Aorta (tissue), 5 donors: ENCODE measurements around the gene TMEM63A. TPM values are rescaled to one million over a fixed set of nuclear protein-coding genes. Genes with fewer than 3 reads are reported as not detected.

Source experiments
- ATAC-seq: fragments of 200-7000 bp; cut with Tn5 transposase; one replicate; pipeline ENCODE4 v1.9.1; 2022; ENCODE audit warnings: moderate library complexity; ENCODE audit not compliant: low FRiP score
- DNase-seq, 2 donors: peaks; one replicate each; pipeline ENCODE4 v3.0.0-alpha.2; 2020
- H3K27ac ChIP-seq, 2 donors: one replicate each; pipeline ENCODE4 v1.5.1; 2013; ENCODE audit warnings: low read length in 2 of 2, mild to moderate bottlenecking in 2 of 2, moderate library complexity in 2 of 2, control low read depth in 1 of 2, inconsistent platforms in 1 of 2, low read depth in 1 of 2
- H3K27me3 ChIP-seq, 2 donors: one replicate each; pipeline ENCODE4 v1.6.1; 2013; ENCODE audit warnings: control low read depth in 1 of 2, low read length in 1 of 2, mild to moderate bottlenecking in 1 of 2, moderate library complexity in 1 of 2; ENCODE audit not compliant: insufficient read depth in 2 of 2, control insufficient read depth in 1 of 2
- H3K36me3 ChIP-seq, 2 donors: one replicate each; pipeline ENCODE4 v1.6.1; 2013; ENCODE audit warnings: control low read depth in 1 of 2, low read length in 1 of 2, mild to moderate bottlenecking in 1 of 2; ENCODE audit not compliant: insufficient read depth in 2 of 2, control insufficient read depth in 1 of 2
- H3K4me1 ChIP-seq, 2 donors: one replicate each; pipeline ENCODE4 v1.6.1; 2013; ENCODE audit warnings: low read length in 2 of 2, control low read depth in 1 of 2, mild to moderate bottlenecking in 1 of 2, moderate library complexity in 1 of 2; ENCODE audit not compliant: insufficient read depth in 2 of 2, control insufficient read depth in 1 of 2
- H3K4me3 ChIP-seq, 2 donors: one replicate each; pipeline ENCODE4 v1.5.1; 2013; ENCODE audit warnings: low read length in 2 of 2, control low read depth in 1 of 2, mild to moderate bottlenecking in 1 of 2
- H3K9me3 ChIP-seq: one replicate; pipeline ENCODE4 v1.6.1; 2013; ENCODE audit warnings: mild to moderate bottlenecking, low read length; ENCODE audit not compliant: control insufficient read depth
- WGBS, 2 donors: extraction: QIAGEN DNeasy Blood & Tissue Kit; methylation state at CpG; one replicate each; pipeline ENCODE4 v1.1.7; 2013; 5-methylcytosine and 5-hydroxymethylcytosine counted together
- intact Hi-C, 2 donors: fragments of 100-400 bp; cut with DNase I; formaldehyde crosslinking; loops; one replicate each; pipeline versions ENCODE4 v1.14.2 to v1.15.0; 2022
- polyA plus RNA-seq, 2 donors: library from polyadenylated mRNA; stranded (reverse); fragments of 200-250 nt; gene quantifications; one replicate each; pipeline ENCODE4 v1.2.3, GENCODE V29; 2013
- total RNA-seq, 2 donors: library from RNA; stranded (reverse); fragmentation: NEBNext Ultra II Directional; extraction: Animal tissue kit (Norgen Biotek cat#: 25700); gene quantifications; one replicate each; pipeline ENCODE4 v1.2.1, GENCODE V29; 2021
- donor health status: healthy with polysubstance abuse.
- donor health status: Bipolar disorder and iron deficiency.
- donor health status: DM: no; HTN: no; CAD: no.
- donor health status: DM: no; HTN: no; CAD: no.
- donor health status: DM: yes; HTN: yes; CAD: no.

TMEM63A gene
- total and polyA plus RNA-seq, 4 donors: 7.6 to 118 (median 81.4) TPM

DNA sequence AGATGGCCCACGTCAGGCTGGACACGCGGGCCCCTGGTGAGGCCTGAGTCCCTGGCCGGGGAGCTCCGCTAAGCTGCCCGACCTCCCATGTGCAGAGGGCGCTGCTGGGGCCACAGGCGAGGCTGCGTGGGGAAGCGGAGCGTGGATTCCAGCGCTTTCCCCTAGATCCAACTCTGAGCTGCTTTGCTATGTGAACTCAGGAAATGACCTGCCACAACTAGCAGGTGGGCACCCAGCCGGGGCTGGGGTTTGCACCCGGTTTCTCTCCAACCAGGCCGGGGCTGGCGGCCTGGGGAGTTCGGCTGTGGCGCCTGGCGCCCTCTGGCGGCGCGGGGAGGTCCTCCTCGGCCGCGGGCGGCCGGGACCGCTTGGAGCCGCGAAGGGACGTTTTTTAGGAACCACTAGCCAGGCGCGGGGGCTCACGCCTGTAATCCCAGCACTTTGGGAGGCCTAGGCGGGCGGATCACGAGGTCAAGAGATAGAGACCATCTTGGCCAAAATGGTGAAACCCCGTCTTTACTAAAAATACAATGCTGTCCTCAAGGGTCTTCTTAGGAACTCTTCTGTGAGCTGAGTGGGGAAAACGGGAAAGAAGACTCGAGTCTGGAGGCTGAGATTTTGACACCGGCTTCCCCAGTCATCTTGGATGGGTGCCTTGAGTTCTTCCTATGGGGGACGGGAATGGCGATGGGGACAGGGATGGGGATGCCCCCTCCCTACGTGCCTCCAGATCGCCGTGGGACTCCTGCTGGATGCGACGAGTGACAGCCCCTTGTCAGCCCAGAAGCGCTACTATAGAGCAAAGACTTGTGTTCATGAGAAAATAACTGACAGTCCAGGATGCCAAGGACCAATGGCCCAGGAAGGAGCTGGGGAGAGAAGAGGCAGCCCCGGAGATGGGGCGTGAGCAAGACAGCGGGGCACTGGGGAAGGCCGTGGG is 29.3 kb upstream of the TMEM63A start:
- H3K4me3 ChIP-seq: no peak overlapping the region
- 33 to 34% methylated on average over 53 of the region's 53 CpGs for WGBS, 2 donors

DNA sequence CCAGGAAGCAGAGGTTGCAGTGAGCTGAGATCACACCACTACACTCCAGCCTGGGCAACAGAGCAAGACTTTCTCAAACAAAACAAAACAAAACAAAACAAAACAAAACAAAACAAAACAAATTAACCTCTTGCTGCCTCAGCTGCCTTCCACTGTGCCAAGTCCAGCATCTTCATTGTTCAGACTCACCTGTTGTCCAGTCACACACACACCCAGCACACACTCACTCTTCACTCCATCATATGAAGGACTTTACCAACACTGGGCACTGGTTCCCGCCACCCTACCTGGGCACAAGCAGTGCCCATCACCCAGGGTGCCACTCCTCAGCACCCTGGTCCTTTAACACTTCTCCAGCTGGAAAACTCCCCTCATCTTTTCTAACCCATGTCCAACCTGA is 27.3 kb upstream of the TMEM63A start:
- no peaks in the 10 kb centered on the region for H3K27me3 ChIP-seq
- 92 to 99% methylated on average over 1 of the region's 1 CpG for WGBS, 2 donors
- H3K9me3 ChIP-seq: no peaks in the 10 kb centered on the region
- intact Hi-C loops: no loop called here
- no peaks in the 10 kb centered on the region for H3K36me3 ChIP-seq
- H3K4me1 ChIP-seq: no peaks in the 10 kb centered on the region
- no peak overlapping the region for H3K4me3 ChIP-seq
- ATAC-seq (no peak), DNase-seq (peak; percentile 2 to 12)
- no peak overlapping the region for H3K27ac ChIP-seq

More for the DNA sequence above, 29.3 kb upstream of the TMEM63A start:
- Histone ChIP-seq H3K4me1 (no peaks in the 10 kb centered on the region), H3K9me3 (no peaks in the 10 kb centered on the region), H3K27me3 (no peaks in the 10 kb centered on the region), H3K27ac (no peak overlapping the region), H3K36me3 (no peaks in the 10 kb centered on the region)
- intact Hi-C loops: loop anchor here (2.0 to 5.0 kb wide), 4 partner anchors 66 to 437 kb away; partner anchors contain the start of gene SRP9 (in 1 of the 2)
- peak; percentile 90 for ATAC-seq
- DNase-seq: peak; percentile 72 to 92

DNA sequence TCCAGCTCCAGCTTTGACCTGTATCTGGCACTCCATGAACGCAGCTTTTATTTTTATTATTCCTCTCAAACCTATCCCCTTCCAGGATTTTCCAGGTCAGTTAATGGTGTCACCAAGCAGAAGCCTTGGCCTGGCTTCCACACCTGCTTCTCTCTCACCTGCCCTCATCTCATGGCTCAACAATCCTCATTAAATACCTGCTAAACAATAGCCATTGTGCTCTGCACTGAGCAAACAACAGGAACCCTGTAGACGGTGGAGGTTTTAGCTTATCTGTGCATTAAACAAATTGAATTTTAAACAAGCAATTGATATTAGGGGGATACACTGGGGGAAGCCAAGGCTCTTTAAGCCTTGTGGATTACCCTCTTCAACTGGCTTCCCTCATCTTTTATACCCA is 26.6 kb upstream of the TMEM63A start:
- Histone ChIP-seq H3K4me3 (no peak overlapping the region), H3K9me3 (no peaks in the 10 kb centered on the region), H3K27ac (no peak overlapping the region), H3K27me3 (no peaks in the 10 kb centered on the region), H3K36me3 (no peaks in the 10 kb centered on the region), H3K4me1 (no peaks in the 10 kb centered on the region)
- ATAC-seq (no peak), DNase-seq (no peak)
- intact Hi-C loops: no loop called here
- 81 to 86% methylated on average over 2 of the region's 2 CpGs for WGBS, 2 donors

DNA sequence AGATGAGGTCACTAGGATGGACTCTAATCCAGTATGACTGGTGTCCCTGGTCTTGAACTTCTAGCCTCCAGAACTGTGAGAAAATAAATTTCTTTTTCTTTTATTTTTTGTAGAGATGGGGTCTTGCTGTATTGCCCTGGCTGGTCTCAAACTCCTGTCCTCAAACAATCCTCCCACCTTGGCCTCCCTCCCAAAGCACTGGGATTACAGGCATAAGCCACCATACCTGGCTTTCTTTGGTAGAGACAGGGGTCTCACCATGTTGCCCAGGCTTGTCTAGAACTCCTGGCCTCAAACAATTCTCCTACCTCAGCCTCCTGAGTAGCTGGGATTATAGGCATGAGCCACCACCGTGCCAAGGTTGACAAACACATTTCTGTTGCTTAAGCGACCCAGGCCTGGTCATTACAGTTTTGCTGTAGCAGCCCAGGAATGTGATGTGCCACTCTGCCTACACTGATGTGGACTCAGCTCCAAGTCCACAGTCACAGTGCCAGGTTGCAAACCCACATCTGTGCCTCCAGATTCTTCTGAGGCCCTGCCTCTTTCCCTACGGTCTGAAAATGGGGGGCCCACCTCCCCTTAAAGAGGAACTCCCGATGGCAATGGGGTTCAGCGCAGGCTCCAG is 25.9 kb upstream of the TMEM63A start:
- H3K4me1 ChIP-seq: no peaks in the 10 kb centered on the region
- ATAC-seq (no peak), DNase-seq (peak in 1 of 2 donors; percentile 21)
- H3K9me3 ChIP-seq: no peaks in the 10 kb centered on the region
- no peak overlapping the region for H3K4me3 ChIP-seq
- 43 to 56% methylated on average over 5 of the region's 5 CpGs for WGBS, 2 donors
- H3K27ac ChIP-seq: no peak overlapping the region
- intact Hi-C loops: no loop called here
- H3K36me3 ChIP-seq: no peaks in the 10 kb centered on the region
- H3K27me3 ChIP-seq: no peaks in the 10 kb centered on the region

DNA sequence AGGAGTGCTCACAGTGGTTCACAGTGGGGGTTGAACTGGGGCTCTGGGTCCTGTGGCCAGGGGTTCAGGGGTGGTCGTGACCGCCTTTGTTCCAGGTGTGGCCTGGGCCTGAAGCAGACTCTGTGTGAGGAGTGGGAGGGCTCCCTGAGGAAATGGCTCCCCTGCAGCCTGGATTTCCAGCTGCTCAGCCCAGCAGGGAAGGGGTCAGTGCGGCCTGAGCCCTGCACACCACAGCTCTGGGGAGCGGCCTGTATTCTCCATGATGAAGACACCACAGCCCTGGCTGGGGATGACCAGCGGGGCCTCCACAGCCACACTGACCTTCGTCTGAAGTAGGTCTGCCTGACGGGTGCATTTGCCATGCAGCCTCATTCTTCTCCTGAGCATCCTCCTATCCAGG is 25.2 kb upstream of the TMEM63A start:
- ATAC-seq: no peak
- Histone ChIP-seq H3K27me3 (no peaks in the 10 kb centered on the region), H3K4me3 (no peak overlapping the region), H3K27ac (no peak overlapping the region), H3K4me1 (no peaks in the 10 kb centered on the region), H3K9me3 (no peaks in the 10 kb centered on the region), H3K36me3 (no peaks in the 10 kb centered on the region)
- intact Hi-C loops: no loop called here
- DNase-seq: peak in 1 of 2 donors; percentile 30
- WGBS, 2 donors: 95 to 99% methylated on average over 7 of the region's 7 CpGs

DNA sequence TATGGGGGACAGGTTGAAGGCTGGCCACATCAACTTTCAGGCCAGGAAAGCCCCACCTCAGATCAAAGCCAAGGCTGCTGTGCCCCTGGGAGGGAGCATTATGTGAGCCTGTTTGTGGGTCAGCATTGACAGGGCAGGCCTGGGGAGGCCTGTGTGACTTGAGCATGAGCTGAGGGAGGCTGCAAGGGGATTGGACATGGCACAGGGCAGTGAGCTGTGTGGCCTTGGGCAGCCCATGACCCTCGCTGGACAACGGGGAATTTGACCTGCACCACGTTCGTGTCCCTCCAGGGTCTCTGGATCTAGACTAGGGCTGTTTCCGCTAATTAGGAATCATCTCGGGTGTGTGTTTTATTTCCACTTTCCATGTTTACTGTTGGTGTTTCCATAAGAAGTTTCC is 24.3 kb upstream of the TMEM63A start:
- DNase-seq (peak in 1 of 2 donors; percentile 26), ATAC-seq (no peak)
- Histone ChIP-seq H3K4me1 (no peaks in the 10 kb centered on the region), H3K27ac (no peak overlapping the region), H3K9me3 (no peaks in the 10 kb centered on the region), H3K27me3 (no peaks in the 10 kb centered on the region), H3K4me3 (no peak overlapping the region), H3K36me3 (no peaks in the 10 kb centered on the region)
- intact Hi-C loops: no loop called here
- WGBS, 2 donors: 93% methylated on average over 6 of the region's 6 CpGs

DNA sequence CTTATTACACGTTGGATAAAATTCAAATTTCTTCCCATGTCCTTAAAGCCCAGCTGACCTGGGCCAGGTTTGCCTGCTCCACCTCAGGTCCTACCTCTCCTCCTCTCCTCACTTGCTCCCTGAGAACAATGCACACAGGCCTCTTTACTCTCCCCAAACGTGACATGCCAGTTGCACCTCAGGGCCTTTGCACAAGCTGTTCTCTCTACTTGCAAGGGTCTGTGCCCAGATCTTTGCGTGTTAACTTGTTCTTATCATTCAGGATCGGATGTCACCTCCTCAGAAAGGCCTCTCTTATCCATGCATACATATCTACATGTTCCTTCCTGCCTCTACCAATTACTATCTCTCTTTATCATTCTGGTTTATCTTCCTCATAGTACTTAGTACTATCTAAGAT is 21.4 kb upstream of the TMEM63A start:
- Histone ChIP-seq H3K27ac (no peak overlapping the region), H3K9me3 (no peaks in the 10 kb centered on the region), H3K4me3 (no peak overlapping the region), H3K27me3 (no peaks in the 10 kb centered on the region), H3K4me1 (no peaks in the 10 kb centered on the region), H3K36me3 (no peaks in the 10 kb centered on the region)
- intact Hi-C loops: no loop called here
- ATAC-seq: no peak
- no peak for DNase-seq
- WGBS, 2 donors: 87 to 89% methylated on average over 4 of the region's 4 CpGs

DNA sequence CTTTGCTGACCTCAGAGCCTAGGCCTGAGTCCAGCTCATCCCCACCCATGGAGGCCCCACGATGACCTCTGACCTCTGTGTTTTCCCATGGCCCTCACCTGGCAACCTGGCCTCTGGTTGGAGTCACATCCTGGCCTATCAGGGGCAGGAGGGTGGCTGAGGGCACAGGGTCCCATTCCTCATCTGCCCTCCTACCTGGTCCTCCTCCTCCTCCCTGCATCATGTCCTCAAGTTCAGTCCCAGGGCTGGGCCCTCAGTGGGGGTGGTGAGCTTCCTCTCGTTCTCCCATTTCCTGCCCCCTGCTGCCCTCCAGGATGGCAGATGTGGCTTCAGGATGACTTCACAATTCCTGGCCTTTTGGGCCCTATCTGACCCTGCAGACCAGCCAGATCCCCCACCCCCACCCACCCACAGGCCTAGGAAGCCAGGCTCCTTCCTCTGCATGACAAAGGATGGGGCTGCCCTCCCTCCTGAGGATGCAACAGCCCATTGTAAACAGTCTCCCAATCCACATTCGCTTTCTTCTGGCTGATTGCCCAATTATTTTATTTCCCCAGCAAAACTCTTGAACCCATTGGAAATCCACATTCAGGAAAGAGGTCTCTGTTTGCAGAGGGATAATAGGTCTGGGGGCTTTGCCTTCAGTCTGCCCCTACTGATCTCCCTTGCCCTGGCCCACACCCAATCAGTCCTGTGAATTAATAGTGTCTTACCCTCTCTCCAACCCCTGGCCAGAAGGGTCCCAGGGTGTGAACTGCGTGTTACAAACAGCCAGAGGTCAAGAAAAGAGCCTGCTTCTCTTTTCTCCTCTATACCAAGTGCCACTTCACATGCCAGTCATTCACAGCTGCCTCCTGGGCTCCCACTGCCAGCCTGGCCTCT is 17.1 kb upstream of the TMEM63A start:
- H3K4me3 ChIP-seq: no peak overlapping the region
- H3K27me3 ChIP-seq: no peaks in the 10 kb centered on the region
- no peaks in the 10 kb centered on the region for H3K36me3 ChIP-seq
- DNase-seq (no peak), ATAC-seq (no peak)
- H3K4me1 ChIP-seq: no peaks in the 10 kb centered on the region
- H3K9me3 ChIP-seq: no peaks in the 10 kb centered on the region
- intact Hi-C loops: no loop called here
- WGBS, 2 donors: 71 to 81% methylated on average over 4 of the region's 4 CpGs
- no peak overlapping the region for H3K27ac ChIP-seq
